Measurements from ENCODE around the gene ECT2. TPM values are rescaled to one million over a fixed set of nuclear protein-coding genes. Genes with fewer than 3 reads are reported as not detected.
"Not testable (repeated sequence)": the region's sequence is repeated elsewhere in the genome, so short reads cannot be mapped to it uniquely, and the experiment has no call there.

The ECT2 gene
- polyA plus RNA-seq, 4 donors: 29.2 to 44.6 (median 37.4) TPM

GRCh38 chr3:172726380-172726779 is 24.1 kb upstream of the ECT2 start:
- DNase-seq (ENCODE audit: low read depth in 4 of 4, low spot score in 3 of 4): no peak

GRCh38 chr3:172735014-172735413 is 15.5 kb upstream of the ECT2 start:
- no peak for DNase-seq (ENCODE audit: low read depth in 4 of 4, low spot score in 3 of 4)

GRCh38 chr3:172739462-172739861 is 11.1 kb upstream of the ECT2 start:
- no peak for DNase-seq (ENCODE audit: low read depth in 4 of 4, low spot score in 3 of 4)

- DNase-seq (ENCODE audit: low read depth in 4 of 4, low spot score in 3 of 4): no peak
Observed at GRCh38 chr3:172746475-172746874, 4.1 kb upstream of the ECT2 start.

GRCh38 chr3:172749230-172749965 is 1.1 kb upstream of the ECT2 start:
- peak in 1 of 4 donors; percentile 30 for DNase-seq (ENCODE audit: low read depth in 4 of 4, low spot score in 3 of 4)

GRCh38 chr3:172750069-172750367 is 508 bp upstream of the ECT2 start:
- no peak for DNase-seq (ENCODE audit: low read depth in 4 of 4, low spot score in 3 of 4)

- DNase-seq (ENCODE audit: low read depth in 4 of 4, low spot score in 3 of 4): no peak
Observed at GRCh38 chr3:172751175-172751704, 714 bp downstream of the ECT2 start.

- DNase-seq (ENCODE audit: low read depth in 4 of 4, low spot score in 3 of 4): no peak
Observed at GRCh38 chr3:172752651-172753050, 2.1 kb downstream of the ECT2 start.

GRCh38 chr3:172753125-172753524 is 2.6 kb downstream of the ECT2 start:
- no peak for DNase-seq (ENCODE audit: low read depth in 4 of 4, low spot score in 3 of 4)

- not testable (repeated sequence) for DNase-seq (ENCODE audit: low read depth in 4 of 4, low spot score in 3 of 4)
Observed at GRCh38 chr3:172760416-172760815, 9.9 kb downstream of the ECT2 start.

- DNase-seq (ENCODE audit: low read depth in 4 of 4, low spot score in 3 of 4): no peak
Observed at GRCh38 chr3:172766241-172766640, 15.7 kb downstream of the ECT2 start.

- no peak for DNase-seq (ENCODE audit: low read depth in 4 of 4, low spot score in 3 of 4)
Observed at GRCh38 chr3:172766718-172767405, 16.3 kb downstream of the ECT2 start.

- no peak for DNase-seq (ENCODE audit: low read depth in 4 of 4, low spot score in 3 of 4)
Observed at GRCh38 chr3:172770382-172770781, 19.9 kb downstream of the ECT2 start.

GRCh38 chr3:172771672-172772071 is 21.1 kb downstream of the ECT2 start:
- no peak for DNase-seq (ENCODE audit: low read depth in 4 of 4, low spot score in 3 of 4)

GRCh38 chr3:172776049-172776717 is 25.7 kb downstream of the ECT2 start:
- no peak for DNase-seq (ENCODE audit: low read depth in 4 of 4, low spot score in 3 of 4)

GRCh38 chr3:172777901-172778300 is 27.4 kb downstream of the ECT2 start:
- DNase-seq (ENCODE audit: low read depth in 4 of 4, low spot score in 3 of 4): no peak

GRCh38 chr3:172782235-172782634 is 31.7 kb downstream of the ECT2 start:
- DNase-seq (ENCODE audit: low read depth in 4 of 4, low spot score in 3 of 4): no peak

- DNase-seq (ENCODE audit: low read depth in 4 of 4, low spot score in 3 of 4): no peak
Observed at GRCh38 chr3:172786036-172786435, 35.5 kb downstream of the ECT2 start.

- no peak for DNase-seq (ENCODE audit: low read depth in 4 of 4, low spot score in 3 of 4)
Observed at GRCh38 chr3:172787019-172787418, 36.5 kb downstream of the ECT2 start.

- DNase-seq (ENCODE audit: low read depth in 4 of 4, low spot score in 3 of 4): no peak
Observed at GRCh38 chr3:172787746-172788145, 37.2 kb downstream of the ECT2 start.

- DNase-seq (ENCODE audit: low read depth in 4 of 4, low spot score in 3 of 4): no peak
Observed at GRCh38 chr3:172799246-172799645, 48.7 kb downstream of the ECT2 start.

GRCh38 chr3:172800156-172800555 is 49.6 kb downstream of the ECT2 start:
- DNase-seq (ENCODE audit: low read depth in 4 of 4, low spot score in 3 of 4): no peak

Data from left renal pelvis (tissue), 4 donors.